OCI-LY7 (cell line): ENCODE measurements around the gene JUNB. TPM values are rescaled to one million over a fixed set of nuclear protein-coding genes. Genes with fewer than 3 reads are reported as not detected.

Source experiments
- BruUV-seq: library from RNA; stranded (reverse); fragments of 400-500 nt; replicated peaks from 2 replicates; lab custom pipeline; 2021; lab: Mats Ljungman, UMichigan
- CTCF ChIA-PET: fragments of 300-600 bp; sonication (Branson Sonifier 250); formaldehyde crosslinking; loops from one replicate; lab custom pipeline; 2022; ENCODE audit warnings: antibody characterized with exemption; ENCODE audit not compliant: unreplicated experiment; lab: Charles Lee
- POLR2A ChIA-PET: fragments of 300-600 bp; sonication (Branson Sonifier 250); formaldehyde crosslinking; loops from one replicate; lab custom pipeline; 2022; ENCODE audit warnings: antibody characterized with exemption; lab: Charles Lee
- DNase-seq: peaks from one replicate; pipeline ENCODE4 v3.0.0-alpha.2; 2015; ENCODE audit warnings: low spot score
- H2AFZ ChIP-seq: fragments of 200-600 bp; sonication (generic), shearing (Covaris generic); 2 replicates; pipeline ENCODE4 v1.6.1; 2014; ENCODE audit warnings: mild to moderate bottlenecking, antibody characterized with exemption, low read length, moderate library complexity
- H3K27ac ChIP-seq: fragments of 200-600 bp; sonication (generic); 2 replicates; pipeline ENCODE4 v1.5.1; 2014; ENCODE audit warnings: mixed run types, low read depth, mild to moderate bottlenecking, moderate library complexity, low read length, inconsistent platforms; ENCODE audit not compliant: poor library complexity, severe bottlenecking
- H3K36me3 ChIP-seq: fragments of 200-600 bp; sonication (generic); 2 replicates; pipeline ENCODE4 v1.6.1; 2014; ENCODE audit warnings: mild to moderate bottlenecking, antibody characterized with exemption, low read length, moderate library complexity, mixed read lengths; ENCODE audit not compliant: insufficient read depth
- H3K4me1 ChIP-seq: fragments of 200-600 bp; sonication (generic); 2 replicates; pipeline ENCODE4 v1.5.1; 2014; ENCODE audit warnings: mild to moderate bottlenecking, low read length; ENCODE audit not compliant: insufficient read depth, poor library complexity, severe bottlenecking
- H3K4me2 ChIP-seq: fragments of 200-600 bp; sonication (generic); 2 replicates; pipeline ENCODE4 v1.6.1; 2014; ENCODE audit warnings: mild to moderate bottlenecking, low read length
- H3K4me3 ChIP-seq: fragments of 200-600 bp; sonication (generic); 2 replicates; pipeline ENCODE4 v1.5.1; 2014; ENCODE audit warnings: mild to moderate bottlenecking, low read depth, low read length; ENCODE audit not compliant: poor library complexity, severe bottlenecking
- H3K79me2 ChIP-seq: fragments of 200-600 bp; sonication (generic); 2 replicates; pipeline ENCODE4 v1.6.1; 2016; ENCODE audit warnings: low read depth, mild to moderate bottlenecking, low read length, moderate library complexity, mixed read lengths; ENCODE audit not compliant: insufficient read depth
- H3K9me2 ChIP-seq: fragments of 200-600 bp; sonication (generic); 2 replicates; pipeline ENCODE4 v1.6.1; 2016; ENCODE audit warnings: mild to moderate bottlenecking, low read length, mixed read lengths; ENCODE audit not compliant: insufficient read depth
- H3K9me3 ChIP-seq: fragments of 200-600 bp; sonication (generic); 2 replicates; pipeline ENCODE4 v1.6.1; 2014; ENCODE audit warnings: mild to moderate bottlenecking, mixed run types, low read length, mixed read lengths
- H4K20me1 ChIP-seq: fragments of 200-600 bp; sonication (generic); 2 replicates; pipeline ENCODE4 v1.6.1; 2014; ENCODE audit warnings: mild to moderate bottlenecking, antibody characterized with exemption, low read length, moderate library complexity, mixed read lengths; ENCODE audit not compliant: insufficient read depth
- CTCF ChIP-seq: fragments of 200-600 bp; sonication (generic); conservative IDR thresholded peaks from 2 replicates; pipeline ENCODE4 v1.5.1; 2014; ENCODE audit warnings: mild to moderate bottlenecking, antibody characterized with exemption, low read length, moderate library complexity, mixed read lengths
- EZH2phosphoT487 ChIP-seq: fragments of 200-600 bp; sonication (generic); IDR thresholded peaks from 2 replicates; pipeline ENCODE4 v1.6.1; 2018; ENCODE audit warnings: low read depth, borderline replicate concordance, mild to moderate bottlenecking, mixed run types, antibody characterized with exemption, low read length, moderate library complexity, mixed read lengths
- intact Hi-C: fragments of 100-400 bp; cut with micrococcal nuclease; formaldehyde crosslinking; loops from one replicate; pipeline ENCODE4 v1.10.0; 2022; ENCODE audit not compliant: unreplicated experiment
- total RNA-seq, 2 experiments: library from RNA; depleted of rRNA in 1 of 2; stranded (reverse); fragments of >200 nt in 1 of 2; shearing (Covaris generic) in 1 of 2; gene quantifications; 2 replicates each; pipeline ENCODE4 v1.2.3, GENCODE V29; 2014 to 2022

The JUNB gene
- total RNA-seq, 2 experiments from 2014 or later, result 31.8 to 45.5 TPM

- Histone ChIP-seq H3K4me3 (no peak overlapping the region), H3K79me2 (no peaks in the 10 kb centered on the region), H3K9me3 (peaks cover 9% of the 10 kb centered on the region; the same call in 1 of the 2 replicates), H3K4me2 (no peak overlapping the region), H3K4me1 (no peaks in the 10 kb centered on the region), H4K20me1 (no peaks in the 10 kb centered on the region), H3K27ac (no peak overlapping the region), H2AFZ (no peak overlapping the region), H3K9me2 (no peaks in the 10 kb centered on the region), H3K36me3 (peaks cover 16% of the 10 kb centered on the region)
- no peak for TF ChIP-seq CTCF
- TF ChIP-seq EZH2phosphoT487, result no peak
- CTCF ChIA-PET, result no interaction called here
- no peak for DNase-seq
- POLR2A ChIA-PET, result interaction anchor here (0.6 kb wide), 1 partner anchor 20 kb away, joined by 3 read pairs; no protein-coding TSS in a partner anchor
- intact Hi-C loops, result no loop called here
- no TSS peak for BruUV-seq
Measured at GRCh38 chr19:12752056-12752781, 39.1 kb upstream of the JUNB start.

GRCh38 chr19:12754465-12755196, 36.7 kb upstream of the JUNB start:
- CTCF ChIA-PET, result no interaction called here
- intact Hi-C loops, result no loop called here
- POLR2A ChIA-PET, result interaction anchor here (0.6 kb wide), 1 partner anchor 19 kb away, joined by 3 read pairs; no protein-coding TSS in a partner anchor

More at GRCh38 chr19:12754465-12755196, 36.7 kb upstream of the JUNB start:
- H3K4me3 ChIP-seq, result no peak overlapping the region
- no peaks in the 10 kb centered on the region for H3K36me3 ChIP-seq
- H3K4me2 ChIP-seq, result no peak overlapping the region
- no peaks in the 10 kb centered on the region for H3K79me2 ChIP-seq
- BruUV-seq, result no TSS peak
- H4K20me1 ChIP-seq, result no peaks in the 10 kb centered on the region
- no peak overlapping the region for H3K27ac ChIP-seq
- no peak for DNase-seq
- H3K9me3 ChIP-seq, result no peaks in the 10 kb centered on the region
- no peaks in the 10 kb centered on the region for H3K9me2 ChIP-seq
- TF ChIP-seq EZH2phosphoT487 (no peak), CTCF (no peak)
- no peaks in the 10 kb centered on the region for H3K4me1 ChIP-seq
- H2AFZ ChIP-seq, result no peak overlapping the region
